ENCODE results near the gene CALD1.

Gene CALD1

GRCh38 chr7:134811765-134812164, 32.3 kb downstream of the CALD1 start:
- no peak for TF ChIP-seq CTCF (IDR thresholded peaks at IDR 0.05; ENCODE audit: insufficient read depth, missing control alignments)
- FAIRE-seq (no peak), DNase-seq (ENCODE audit: insufficient read length, low spot score) (no peak)

- no peak for FAIRE-seq
- no peak for DNase-seq (ENCODE audit: insufficient read length, low spot score)
- TF ChIP-seq CTCF (IDR thresholded peaks at IDR 0.05; ENCODE audit: insufficient read depth, missing control alignments) = no peak
Observed at GRCh38 chr7:134813663-134814396, 34.4 kb downstream of the CALD1 start.

GRCh38 chr7:134814730-134815364, 35.4 kb downstream of the CALD1 start:
- no peak for TF ChIP-seq CTCF (IDR thresholded peaks at IDR 0.05; ENCODE audit: insufficient read depth, missing control alignments)
- DNase-seq (ENCODE audit: insufficient read length, low spot score) (no peak), FAIRE-seq (no peak)

GRCh38 chr7:134818613-134819345, 39.3 kb downstream of the CALD1 start:
- no peak for FAIRE-seq
- TF ChIP-seq CTCF (IDR thresholded peaks at IDR 0.05; ENCODE audit: insufficient read depth, missing control alignments) = no peak
- no peak for DNase-seq (ENCODE audit: insufficient read length, low spot score)

- DNase-seq (ENCODE audit: insufficient read length, low spot score) (no peak), FAIRE-seq (no peak)
- no peak for TF ChIP-seq CTCF (IDR thresholded peaks at IDR 0.05; ENCODE audit: insufficient read depth, missing control alignments)
Observed at GRCh38 chr7:134819401-134819800, 40.0 kb downstream of the CALD1 start.

- TF ChIP-seq CTCF (IDR thresholded peaks at IDR 0.05; ENCODE audit: insufficient read depth, missing control alignments) = no peak
- FAIRE-seq (no peak), DNase-seq (ENCODE audit: insufficient read length, low spot score) (no peak)
Observed at GRCh38 chr7:134820295-134820694, 40.9 kb downstream of the CALD1 start.

Measured in D721Med (cell line).